Measurements from ENCODE around the gene MYL6B. TPM values are rescaled to one million over a fixed set of nuclear protein-coding genes. Genes with fewer than 3 reads are reported as not detected.

MYL6B gene
- total RNA-seq, 1 experiment from 2014 or later, result 66.5 TPM

DNA sequence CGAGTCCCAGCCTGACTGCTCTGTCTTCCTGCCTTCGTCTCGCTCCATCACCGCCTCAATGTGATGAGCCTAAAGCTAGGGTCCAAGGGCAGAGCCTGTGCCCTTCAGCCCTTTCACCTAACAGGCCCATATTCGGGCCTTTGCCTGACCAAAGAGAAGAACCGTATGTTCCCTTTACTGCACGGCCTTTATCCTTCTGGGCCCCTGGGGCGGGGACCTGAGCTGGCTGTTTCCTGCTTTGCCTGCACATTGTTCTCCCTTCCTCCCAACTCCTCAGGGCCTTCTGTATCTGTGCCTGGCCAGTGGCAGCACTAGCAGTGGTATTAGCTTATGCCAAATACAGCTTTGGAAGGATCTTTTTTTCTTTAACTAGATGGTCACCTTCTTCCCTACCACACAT, 8.5 kb upstream of the MYL6B start:
- Histone ChIP-seq H3K27ac (ENCODE audit: low read length) (no peak overlapping the region), H3K36me3 (ENCODE audit: control insufficient read depth, insufficient read depth, low read length) (peaks cover 12% of the 10 kb centered on the region), H3K4me1 (ENCODE audit: control insufficient read depth, insufficient read depth, low read length) (peaks cover 4% of the 10 kb centered on the region; the same call in 1 of the 2 replicates), H3K4me3 (ENCODE audit: low read depth in 2 of 2, low read length in 2 of 2) (no peak overlapping the region), H3K27me3 (ENCODE audit: control insufficient read depth, insufficient read depth, low read length) (no peaks in the 10 kb centered on the region), H3K9me3 (ENCODE audit: control insufficient read depth, insufficient read depth, low read depth, low read length) (no peaks in the 10 kb centered on the region)
- intact Hi-C loops (cut with micrococcal nuclease; ENCODE audit: unreplicated experiment) (no loop called here), in situ Hi-C loops (cut with HindIII; ENCODE audit: low pct_unique_long_range_greater_than_20kb, low sequenced_read_pairs) (no loop called here)
- no peak for TF ChIP-seq CTCF (IDR thresholded peaks at IDR 0.05)
- TF ChIP-seq, protein P1, sequence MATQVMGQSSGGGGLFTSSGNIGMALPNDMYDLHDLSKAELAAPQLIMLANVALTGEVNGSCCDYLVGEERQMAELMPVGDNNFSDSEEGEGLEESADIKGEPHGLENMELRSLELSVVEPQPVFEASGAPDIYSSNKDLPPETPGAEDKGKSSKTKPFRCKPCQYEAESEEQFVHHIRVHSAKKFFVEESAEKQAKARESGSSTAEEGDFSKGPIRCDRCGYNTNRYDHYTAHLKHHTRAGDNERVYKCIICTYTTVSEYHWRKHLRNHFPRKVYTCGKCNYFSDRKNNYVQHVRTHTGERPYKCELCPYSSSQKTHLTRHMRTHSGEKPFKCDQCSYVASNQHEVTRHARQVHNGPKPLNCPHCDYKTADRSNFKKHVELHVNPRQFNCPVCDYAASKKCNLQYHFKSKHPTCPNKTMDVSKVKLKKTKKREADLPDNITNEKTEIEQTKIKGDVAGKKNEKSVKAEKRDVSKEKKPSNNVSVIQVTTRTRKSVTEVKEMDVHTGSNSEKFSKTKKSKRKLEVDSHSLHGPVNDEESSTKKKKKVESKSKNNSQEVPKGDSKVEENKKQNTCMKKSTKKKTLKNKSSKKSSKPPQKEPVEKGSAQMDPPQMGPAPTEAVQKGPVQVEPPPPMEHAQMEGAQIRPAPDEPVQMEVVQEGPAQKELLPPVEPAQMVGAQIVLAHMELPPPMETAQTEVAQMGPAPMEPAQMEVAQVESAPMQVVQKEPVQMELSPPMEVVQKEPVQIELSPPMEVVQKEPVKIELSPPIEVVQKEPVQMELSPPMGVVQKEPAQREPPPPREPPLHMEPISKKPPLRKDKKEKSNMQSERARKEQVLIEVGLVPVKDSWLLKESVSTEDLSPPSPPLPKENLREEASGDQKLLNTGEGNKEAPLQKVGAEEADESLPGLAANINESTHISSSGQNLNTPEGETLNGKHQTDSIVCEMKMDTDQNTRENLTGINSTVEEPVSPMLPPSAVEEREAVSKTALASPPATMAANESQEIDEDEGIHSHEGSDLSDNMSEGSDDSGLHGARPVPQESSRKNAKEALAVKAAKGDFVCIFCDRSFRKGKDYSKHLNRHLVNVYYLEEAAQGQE (IDR thresholded peaks at IDR 0.05; ENCODE audit: insufficient read depth in 1 of 2, low read depth in 2 of 2, low read length in 1 of 2), result no peak
- no peak for TF ChIP-seq SIN3A (IDR thresholded peaks at IDR 0.05; ENCODE audit: borderline replicate concordance, insufficient read depth, low read depth, low read length)
- no peak for TF ChIP-seq TCF7L2 (IDR thresholded peaks at IDR 0.05; ENCODE audit: low read depth, low read length)
- no peak for TF ChIP-seq POLR2AphosphoS5 (IDR thresholded peaks at IDR 0.05; ENCODE audit: low read depth, low read length)
- POLR2A ChIA-PET, result no interaction called here
- DNase-seq (ENCODE audit: low read depth, low spot score), result no peak
- BruUV-seq (replicated peaks), result no TSS peak
- CTCF ChIA-PET, result interaction anchor here (1.2 kb wide), 1 partner anchor 16 kb away, joined by 3 read pairs; the partner anchor contains the start of gene ESYT1
- no peak for ATAC-seq

DNA sequence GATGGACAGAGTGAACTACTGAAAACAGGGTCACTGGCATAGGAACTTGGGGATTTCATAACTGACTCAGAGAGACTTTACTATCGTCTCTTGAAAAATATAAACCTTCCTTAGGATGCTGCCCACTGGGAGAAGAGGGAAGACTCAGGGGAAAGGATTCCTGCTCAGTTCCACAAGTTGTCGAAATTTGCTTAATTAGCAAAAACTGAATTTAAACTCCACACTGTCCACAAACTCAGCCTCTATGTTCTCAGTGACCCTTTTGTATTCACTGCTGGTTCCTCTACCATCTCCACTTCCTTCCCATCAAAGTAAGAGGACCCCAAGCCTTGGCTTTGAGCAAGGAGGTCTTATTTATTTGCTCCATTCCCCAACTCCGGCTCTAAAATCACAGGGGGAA, 7.2 kb upstream of the MYL6B start:
- BruUV-seq (replicated peaks), result no TSS peak
- in situ Hi-C loops (cut with HindIII; ENCODE audit: low pct_unique_long_range_greater_than_20kb, low sequenced_read_pairs), result no loop called here
- no peak for DNase-seq (ENCODE audit: low read depth, low spot score)

More for the DNA sequence above, 7.2 kb upstream of the MYL6B start:
- CTCF ChIA-PET, result no interaction called here
- H3K27ac ChIP-seq (ENCODE audit: low read length), result no peak overlapping the region
- H3K36me3 ChIP-seq (ENCODE audit: control insufficient read depth, insufficient read depth, low read length), result peaks cover 12% of the 10 kb centered on the region
- no peaks in the 10 kb centered on the region for H3K9me3 ChIP-seq (ENCODE audit: control insufficient read depth, insufficient read depth, low read depth, low read length)
- ATAC-seq, result no peak
- intact Hi-C loops (cut with micrococcal nuclease; ENCODE audit: unreplicated experiment), result no loop called here
- peaks cover 4% of the 10 kb centered on the region; the same call in 1 of the 2 replicates for H3K4me1 ChIP-seq (ENCODE audit: control insufficient read depth, insufficient read depth, low read length)
- H3K4me3 ChIP-seq (ENCODE audit: low read depth in 2 of 2, low read length in 2 of 2), result no peak overlapping the region
- no peak for TF ChIP-seq POLR2AphosphoS5 (IDR thresholded peaks at IDR 0.05; ENCODE audit: low read depth, low read length)
- TF ChIP-seq, protein P1 (IDR thresholded peaks at IDR 0.05; ENCODE audit: insufficient read depth in 1 of 2, low read depth in 2 of 2, low read length in 1 of 2), result no peak
- no peak for TF ChIP-seq CTCF (IDR thresholded peaks at IDR 0.05)
- no peak for TF ChIP-seq SIN3A (IDR thresholded peaks at IDR 0.05; ENCODE audit: borderline replicate concordance, insufficient read depth, low read depth, low read length)
- no peak for TF ChIP-seq TCF7L2 (IDR thresholded peaks at IDR 0.05; ENCODE audit: low read depth, low read length)
- POLR2A ChIA-PET, result no interaction called here
- no peaks in the 10 kb centered on the region for H3K27me3 ChIP-seq (ENCODE audit: control insufficient read depth, insufficient read depth, low read length)

Measured in Panc1 (cell line).